B cell (primary cell): Measurements from ENCODE around the gene CD101. TPM values are rescaled to one million over a fixed set of nuclear protein-coding genes. Genes with fewer than 3 reads are reported as not detected.

Experiments used
- ATAC-seq: fragments of 200-7000 bp; cut with Tn5 transposase; one replicate; pipeline ENCODE4 v1.10.0; 2021; ENCODE audit warnings: low read depth, mild to moderate bottlenecking, moderate number of reproducible peaks, moderate library complexity
- CTCF ChIA-PET: fragments of 350-600 bp; sonication (Branson Sonifier 250); formaldehyde crosslinking; loops from one replicate; lab custom pipeline; 2021; ENCODE audit warnings: antibody characterized with exemption, inconsistent platforms; lab: Charles Lee
- POLR2A ChIA-PET: fragments of 350-600 bp; sonication (Branson Sonifier 250); formaldehyde crosslinking; loops from one replicate; lab custom pipeline; 2021; ENCODE audit warnings: antibody characterized with exemption; lab: Charles Lee
- DNase-seq: peaks from one replicate; pipeline ENCODE4 v3.0.0; 2013
- H2AFZ ChIP-seq: 2 replicates; pipeline ENCODE4 v1.6.1; 2012; ENCODE audit warnings: mild to moderate bottlenecking, low read depth, low read length; ENCODE audit not compliant: insufficient read depth, poor library complexity, severe bottlenecking
- H3K27ac ChIP-seq, 2 donors: 1 replicate in 1 of 2; 2 replicates in 1 of 2; pipeline ENCODE4 v1.5.1; 2012 to 2013; ENCODE audit warnings: low read length in 2 of 2, mild to moderate bottlenecking in 2 of 2, moderate library complexity in 1 of 2
- H3K27me3 ChIP-seq, 4 experiments: fragments of 200-600 bp in 1 of 4; sonication (generic) in 1 of 4; replicated peaks in 1 of 4; 1 replicate in 2 of 4; 2 replicates in 2 of 4; pipeline versions ENCODE4 v1.6.1 to v1.7.0; 2013 to 2016; ENCODE audit warnings: low read length in 3 of 4, mild to moderate bottlenecking in 2 of 4, mixed read lengths in 1 of 4, moderate library complexity in 1 of 4; ENCODE audit not compliant: insufficient read depth in 4 of 4, control insufficient read depth in 3 of 4; ENCODE audit errors: control extremely low read depth in 1 of 4
- H3K36me3 ChIP-seq, 2 experiments: replicated peaks in 1 of 2; 1 replicate in 1 of 2; 2 replicates in 1 of 2; pipeline versions ENCODE4 v1.6.1 to v1.7.1; 2013; ENCODE audit warnings: low read length in 1 of 2; ENCODE audit not compliant: insufficient read depth in 2 of 2, control insufficient read depth in 1 of 2; ENCODE audit errors: control extremely low read depth in 1 of 2, extremely low read depth in 1 of 2
- H3K4me1 ChIP-seq, 2 donors: fragments of 200-600 bp in 1 of 2; sonication (generic) in 1 of 2; 1 replicate in 1 of 2; 2 replicates in 1 of 2; pipeline versions ENCODE4 v1.5.1 to v1.6.1; 2013 to 2017; ENCODE audit warnings: low read length in 2 of 2; ENCODE audit not compliant: control insufficient read depth in 2 of 2, insufficient read depth in 2 of 2
- H3K4me2 ChIP-seq: replicated peaks from 2 replicates; pipeline ENCODE3; 2012; ENCODE audit warnings: mild to moderate bottlenecking, low read depth, low read length; ENCODE audit not compliant: poor library complexity, severe bottlenecking
- H3K4me3 ChIP-seq, 5 experiments: fragments of 200-600 bp in 1 of 5; sonication (generic) in 1 of 5; 1 replicate in 3 of 5; 2 replicates in 2 of 5; pipeline versions ENCODE4 v1.5.1 to v1.7.0; 2011 to 2016; ENCODE audit warnings: low read length in 4 of 5, mild to moderate bottlenecking in 4 of 5, low read depth in 2 of 5, control low read depth in 1 of 5, moderate library complexity in 1 of 5; ENCODE audit not compliant: insufficient read depth in 1 of 5; ENCODE audit errors: control extremely low read depth in 1 of 5, extremely low read depth in 1 of 5
- H3K79me2 ChIP-seq: fragments of 200-600 bp; sonication (generic); one replicate; pipeline ENCODE4 v1.6.0; 2016; ENCODE audit warnings: low read length; ENCODE audit not compliant: control insufficient read depth, insufficient read depth
- H3K9ac ChIP-seq: fragments of 200-600 bp; sonication (generic); 2 replicates; pipeline ENCODE4 v1.6.1; 2017; ENCODE audit warnings: mild to moderate bottlenecking, low read length, moderate library complexity
- H3K9me3 ChIP-seq, 3 donors: one replicate each; pipeline versions ENCODE4 v1.6.1 to v1.7.1; 2013; ENCODE audit warnings: low read length in 2 of 3; ENCODE audit not compliant: control insufficient read depth in 2 of 3, insufficient read depth in 1 of 3; ENCODE audit errors: control extremely low read depth in 1 of 3
- H4K20me1 ChIP-seq: 2 replicates; pipeline ENCODE4 v1.6.0; 2012; ENCODE audit warnings: mild to moderate bottlenecking, low read length; ENCODE audit not compliant: insufficient read depth, control insufficient read depth, poor library complexity, severe bottlenecking
- H3K27ac Mint-ChIP-seq: one replicate; pipeline ENCODE4 v1.8.0; 2021; ENCODE audit warnings: mixed read lengths
- H3K27me3 Mint-ChIP-seq: one replicate; pipeline ENCODE4 v1.8.0; 2021; ENCODE audit warnings: mixed read lengths
- H3K4me1 Mint-ChIP-seq: one replicate; pipeline ENCODE4 v1.8.0; 2021; ENCODE audit warnings: mixed read lengths
- H3K4me3 Mint-ChIP-seq: one replicate; pipeline ENCODE4 v1.8.0; 2021; ENCODE audit warnings: mixed read lengths
- H3K9me3 Mint-ChIP-seq: one replicate; pipeline ENCODE4 v1.8.0; 2022; ENCODE audit warnings: mixed read lengths; ENCODE audit not compliant: insufficient read depth
- CTCF ChIP-seq: fragments of 200-600 bp; IDR thresholded peaks from one replicate; pipeline ENCODE4 v1.8.0; 2022; ENCODE audit warnings: antibody characterized with exemption, mild to moderate bottlenecking
- EZH2 ChIP-seq: IDR thresholded peaks from 2 replicates; pipeline ENCODE4 v1.6.1; 2012; ENCODE audit warnings: borderline replicate concordance, low read depth, mild to moderate bottlenecking, moderate library complexity, low read length; ENCODE audit not compliant: insufficient read depth, poor library complexity, severe bottlenecking
- WGBS: methylation state at CpG from one replicate; pipeline ENCODE4 v1.1.5; 2013; ENCODE audit warnings: missing lambda C conversion rate; ENCODE audit not compliant: insufficient coverage; 5-methylcytosine and 5-hydroxymethylcytosine counted together
- intact Hi-C: fragments of 100-400 bp; cut with micrococcal nuclease; formaldehyde crosslinking; loops from one replicate; pipeline ENCODE4 v1.10.0; 2022
- polyA plus RNA-seq: library from polyadenylated mRNA; depleted of rRNA; stranded (reverse); fragments of >200 nt; gene quantifications from 2 replicates; pipeline ENCODE4 v1.2.3, GENCODE V29; 2012
- total RNA-seq, 2 donors: library from RNA; stranded (reverse); fragments of 120-200 nt in 1 of 2; gene quantifications; 1 replicate in 1 of 2; 2 replicates in 1 of 2; pipeline versions ENCODE4 v1.2.3 to v1.2.4, GENCODE V29; 2013 to 2022

Gene CD101
- total and polyA plus RNA-seq, 2 donors (not counting 1 experiment from before 2014, with no cell fraction given): 0.19 TPM; not detected in 1

- Mint-ChIP-seq H3K27ac (no peak overlapping the region), H3K9me3 (no peaks in the 10 kb centered on the region), H3K4me1 (no peaks in the 10 kb centered on the region), H3K4me3 (no peak overlapping the region), H3K27me3 (peaks cover 13% of the 10 kb centered on the region)
- no peak overlapping the region for H3K4me3 ChIP-seq
- H3K79me2 ChIP-seq: no peaks in the 10 kb centered on the region
- WGBS: 77% methylated on average over 2 of the region's 2 CpGs
- no peaks in the 10 kb centered on the region for H3K9me3 ChIP-seq
- no peak overlapping the region for H3K27ac ChIP-seq
- no peak overlapping the region for H3K4me2 ChIP-seq
- no peaks in the 10 kb centered on the region for H3K27me3 ChIP-seq
- no peaks in the 10 kb centered on the region for H4K20me1 ChIP-seq
- DNase-seq (no peak), ATAC-seq (no peak)
- TF ChIP-seq EZH2 (no peak), CTCF (no peak)
- no peaks in the 10 kb centered on the region for H3K4me1 ChIP-seq
- CTCF ChIA-PET: interaction anchor here (0.6 kb wide), 1 partner anchor 120 kb away, joined by 3 read pairs; no protein-coding TSS in a partner anchor
- no peaks in the 10 kb centered on the region for H3K36me3 ChIP-seq
- no peak overlapping the region for H2AFZ ChIP-seq
- no peak overlapping the region for H3K9ac ChIP-seq
- POLR2A ChIA-PET: no interaction called here
- intact Hi-C loops: no loop called here
Observed at GRCh38 chr1:116981521-116982037, 20.0 kb upstream of the CD101 start.

DNA sequence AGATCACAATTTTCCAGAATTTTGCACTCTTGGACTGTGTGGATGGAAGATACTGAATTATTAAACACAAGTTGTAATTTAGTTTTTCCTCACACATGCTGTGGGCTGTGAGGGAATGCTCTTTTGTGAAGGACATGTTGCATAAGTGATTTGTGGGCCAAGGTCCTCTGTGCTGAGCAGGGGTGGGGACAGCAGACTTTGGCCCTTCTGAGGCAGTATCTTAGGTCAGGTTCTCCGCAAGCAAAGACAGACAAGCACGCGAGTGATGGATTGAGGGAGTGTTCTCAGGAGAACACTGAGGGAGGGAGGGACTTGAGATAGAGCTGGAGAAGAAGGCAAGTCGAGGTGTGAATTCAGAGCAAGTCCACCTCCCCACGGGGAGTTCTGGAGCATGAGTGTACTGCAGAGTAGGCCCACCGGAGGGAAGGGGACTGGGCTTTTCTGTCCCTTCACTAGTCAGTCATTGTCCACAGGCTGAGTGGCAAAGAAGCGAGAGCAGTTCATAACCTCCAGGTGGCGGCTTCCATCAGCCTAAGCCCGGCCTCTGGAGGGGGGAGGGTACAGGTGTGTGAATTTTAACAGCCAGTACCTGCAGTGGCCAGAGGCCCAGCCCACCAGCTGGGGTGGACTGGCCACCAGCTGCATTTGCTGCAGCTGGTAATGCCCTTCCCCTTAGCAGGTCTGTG is 19.1 kb upstream of the CD101 start:
- Mint-ChIP-seq H3K4me1 (no peaks in the 10 kb centered on the region), H3K27me3 (peaks cover 13% of the 10 kb centered on the region), H3K9me3 (no peaks in the 10 kb centered on the region), H3K27ac (no peak overlapping the region), H3K4me3 (no peak overlapping the region)
- no peaks in the 10 kb centered on the region for H3K4me1 ChIP-seq
- DNase-seq: no peak
- no peaks in the 10 kb centered on the region for H3K27me3 ChIP-seq
- no peaks in the 10 kb centered on the region for H3K9me3 ChIP-seq
- no peak overlapping the region for H3K27ac ChIP-seq
- H3K4me2 ChIP-seq: no peak overlapping the region
- CTCF ChIA-PET: no interaction called here
- no peak for TF ChIP-seq EZH2
- TF ChIP-seq CTCF: no peak
- POLR2A ChIA-PET: no interaction called here
- H3K36me3 ChIP-seq: no peaks in the 10 kb centered on the region
- no peaks in the 10 kb centered on the region for H4K20me1 ChIP-seq
- 89% methylated on average over 7 of the region's 9 CpGs for WGBS
- ATAC-seq: no peak
- no peak overlapping the region for H2AFZ ChIP-seq
- H3K79me2 ChIP-seq: no peaks in the 10 kb centered on the region
- intact Hi-C loops: no loop called here
- no peak overlapping the region for H3K4me3 ChIP-seq
- no peak overlapping the region for H3K9ac ChIP-seq
